ENCODE measurements around the gene RPL36. TPM values are rescaled to one million over a fixed set of nuclear protein-coding genes. Genes with fewer than 3 reads are reported as not detected.

The RPL36 gene
- polyA plus RNA-seq, 2 of the 4 experiments (the other 2 are of a cell fraction) = 368 to 1,385 TPM

- DNase-seq (ENCODE audit: low read depth in 1 of 2, low spot score in 1 of 2) = no peak
- FAIRE-seq = no peak
- 92% methylated on average over 5 of the region's 5 CpGs for WGBS (ENCODE audit: missing lambda C conversion rate)
- ATAC-seq = no peak
- H3K27ac ChIP-seq = no peak overlapping the region
- 0 out of 3 replicates have a peak, but pooled peaks cover 5% of the 10 kb centered on the region for H3K4me1 ChIP-seq
- ChIA-PET CTCF (interaction anchor here (1.2 kb wide), 1 partner anchor 15 kb away, joined by 4 read pairs; the partner anchor contains the start of gene RPL36), POLR2A (interaction anchor here (1.6 kb wide), 1 partner anchor 12 kb away, joined by 3 read pairs; no protein-coding TSS in a partner anchor)
- no peak overlapping the region for H3K4me2 ChIP-seq
- no peaks in the 10 kb centered on the region for H3K9me3 ChIP-seq
- H3K4me3 ChIP-seq = no peak overlapping the region
- TF ChIP-seq JUNB (IDR thresholded peaks at IDR 0.05) = no peak
- TF ChIP-seq FOSB (CRISPR knock-in tag; IDR thresholded peaks at IDR 0.05) = no peak
- TF ChIP-seq ZC3H11A (IDR thresholded peaks at IDR 0.05) = no peak
- no peak for TF ChIP-seq ESRRA (IDR thresholded peaks at IDR 0.05; ENCODE audit: borderline replicate concordance, low read length)
- TF ChIP-seq TFCP2L1 (CRISPR knock-in tag; IDR thresholded peaks at IDR 0.05) = no peak
- TF ChIP-seq CHD4 (IDR thresholded peaks at IDR 0.05; ENCODE audit: borderline replicate concordance) = no peak
- no peak for TF ChIP-seq MAZ (IDR thresholded peaks at IDR 0.05; ENCODE audit: borderline replicate concordance, low read depth, low read length)
- TF ChIP-seq RARB (CRISPR knock-in tag; IDR thresholded peaks at IDR 0.05) = no peak
- TF ChIP-seq POLR2A (IDR thresholded peaks at IDR 0.05; ENCODE audit: low read length) = peak; percentile 13; the same call in 1 of the 2 replicates
Measured at GRCh38 chr19:5674714-5675113, 15.4 kb upstream of the RPL36 start.

GRCh38 chr19:5676105-5676771 lies 13.9 kb upstream of the RPL36 start:
- ChIA-PET CTCF (interaction anchor here (1.0 to 2.7 kb wide), 4 partner anchors 11 to 13 kb away, joined by 4 to 6 read pairs (median 4); partner anchors contain the start of gene RPL36), POLR2A (interaction anchor here (1.0 to 1.6 kb wide), 2 partner anchors 10 to 11 kb away, joined by 3 read pairs; no protein-coding TSS in a partner anchor)
- Histone ChIP-seq H3K9me3 (no peaks in the 10 kb centered on the region), H3K27ac (no peak overlapping the region), H3K4me2 (no peak overlapping the region), H3K4me1 (peaks cover 8% of the 10 kb centered on the region; the same call in 1 of the 3 replicates), H3K4me3 (no peak overlapping the region)
- ATAC-seq (no peak), FAIRE-seq (no peak), DNase-seq (ENCODE audit: low read depth in 1 of 2, low spot score in 1 of 2) (no peak)
- WGBS (ENCODE audit: missing lambda C conversion rate) = 84% methylated on average over 10 of the region's 17 CpGs
- TF ChIP-seq JUN (IDR thresholded peaks at IDR 0.05) (no peak), FOXS1 (CRISPR knock-in tag; IDR thresholded peaks at IDR 0.05) (no peak), NR3C1 (IDR thresholded peaks at IDR 0.05) (no peak), RARB (CRISPR knock-in tag; IDR thresholded peaks at IDR 0.05) (no peak), CHD2 (IDR thresholded peaks at IDR 0.05; ENCODE audit: low read length, partially characterized antibody) (no peak), CEBPB (IDR thresholded peaks at IDR 0.05) (no peak), KDM5A (IDR thresholded peaks at IDR 0.05) (no peak), RCOR1 (IDR thresholded peaks at IDR 0.05; ENCODE audit: low read depth, low read length) (no peak), BHLHE40 (IDR thresholded peaks at IDR 0.05; ENCODE audit: low read depth, low read length) (no peak)
- TF ChIP-seq, protein P1, sequence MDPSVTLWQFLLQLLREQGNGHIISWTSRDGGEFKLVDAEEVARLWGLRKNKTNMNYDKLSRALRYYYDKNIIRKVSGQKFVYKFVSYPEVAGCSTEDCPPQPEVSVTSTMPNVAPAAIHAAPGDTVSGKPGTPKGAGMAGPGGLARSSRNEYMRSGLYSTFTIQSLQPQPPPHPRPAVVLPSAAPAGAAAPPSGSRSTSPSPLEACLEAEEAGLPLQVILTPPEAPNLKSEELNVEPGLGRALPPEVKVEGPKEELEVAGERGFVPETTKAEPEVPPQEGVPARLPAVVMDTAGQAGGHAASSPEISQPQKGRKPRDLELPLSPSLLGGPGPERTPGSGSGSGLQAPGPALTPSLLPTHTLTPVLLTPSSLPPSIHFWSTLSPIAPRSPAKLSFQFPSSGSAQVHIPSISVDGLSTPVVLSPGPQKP (IDR thresholded peaks at IDR 0.05; ENCODE audit: low read depth, low read length) = no peak
- TF ChIP-seq, protein P2, sequence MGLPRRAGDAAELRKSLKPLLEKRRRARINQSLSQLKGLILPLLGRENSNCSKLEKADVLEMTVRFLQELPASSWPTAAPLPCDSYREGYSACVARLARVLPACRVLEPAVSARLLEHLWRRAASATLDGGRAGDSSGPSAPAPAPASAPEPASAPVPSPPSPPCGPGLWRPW (IDR thresholded peaks at IDR 0.05) = no peak
- TF ChIP-seq, protein P3, sequence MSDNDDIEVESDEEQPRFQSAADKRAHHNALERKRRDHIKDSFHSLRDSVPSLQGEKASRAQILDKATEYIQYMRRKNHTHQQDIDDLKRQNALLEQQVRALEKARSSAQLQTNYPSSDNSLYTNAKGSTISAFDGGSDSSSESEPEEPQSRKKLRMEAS (IDR thresholded peaks at IDR 0.05) = no peak

- ChIA-PET CTCF (interaction anchor here (0.7 to 2.7 kb wide), 4 partner anchors 10 to 13 kb away, joined by 3 to 6 read pairs (median 4); partner anchors contain the start of gene RPL36), POLR2A (no interaction called here)
- DNase-seq (ENCODE audit: low read depth in 1 of 2, low spot score in 1 of 2) (no peak), FAIRE-seq (no peak), ATAC-seq (no peak)
- Histone ChIP-seq H3K4me3 (no peak overlapping the region), H3K4me1 (peaks cover 9% of the 10 kb centered on the region; the same call in 1 of the 3 replicates), H3K9me3 (no peaks in the 10 kb centered on the region), H3K4me2 (no peak overlapping the region), H3K27ac (no peak overlapping the region)
- no peak for TF ChIP-seq HOXB5 (CRISPR knock-in tag; IDR thresholded peaks at IDR 0.05)
- no peak for TF ChIP-seq HDAC2 (IDR thresholded peaks at IDR 0.05)
- TF ChIP-seq RFX5 (IDR thresholded peaks at IDR 0.05) = no peak
- TF ChIP-seq JUNB (IDR thresholded peaks at IDR 0.05) = no peak
- no peak for TF ChIP-seq NPAS2 (CRISPR knock-in tag; IDR thresholded peaks at IDR 0.05; ENCODE audit: borderline replicate concordance)
- no peak for TF ChIP-seq ZNF302 (CRISPR knock-in tag; IDR thresholded peaks at IDR 0.05)
- TF ChIP-seq RARB (CRISPR knock-in tag; IDR thresholded peaks at IDR 0.05) = no peak
- no peak for TF ChIP-seq EP300 (IDR thresholded peaks at IDR 0.05)
- TF ChIP-seq RNF2 (IDR thresholded peaks at IDR 0.05; ENCODE audit: borderline replicate concordance, low read depth) = no peak
- no peak for TF ChIP-seq CHD2 (IDR thresholded peaks at IDR 0.05; ENCODE audit: low read length, partially characterized antibody)
- 84% methylated on average over 9 of the region's 13 CpGs for WGBS (ENCODE audit: missing lambda C conversion rate)
Measured at GRCh38 chr19:5676772-5677105, 13.4 kb upstream of the RPL36 start.
